HFFc6 (cell line): Measurements from ENCODE around the gene NPIPB6. TPM values are rescaled to one million over a fixed set of nuclear protein-coding genes. Genes with fewer than 3 reads are reported as not detected.

Source experiments
- DNase-seq: peaks from one replicate; pipeline ENCODE4 v3.0.0-alpha.2; 2018
- H3K27ac Mint-ChIP-seq: 2 replicates; pipeline ENCODE4 v1.8.0; 2020; ENCODE audit warnings: mild to moderate bottlenecking, mixed read lengths
- H3K27me3 Mint-ChIP-seq: 2 replicates; pipeline ENCODE4 v1.8.0; 2021; ENCODE audit warnings: mild to moderate bottlenecking, moderate library complexity, mixed read lengths; ENCODE audit not compliant: insufficient read depth
- H3K36me3 Mint-ChIP-seq: 2 replicates; pipeline ENCODE4 v1.8.0; 2021; ENCODE audit warnings: low read depth, mixed read lengths
- H3K4me1 Mint-ChIP-seq: 2 replicates; pipeline ENCODE4 v1.8.0; 2020; ENCODE audit warnings: low read depth, mixed read lengths
- H3K4me3 Mint-ChIP-seq: 2 replicates; pipeline ENCODE4 v1.8.0; 2020; ENCODE audit warnings: mild to moderate bottlenecking, moderate library complexity, mixed read lengths
- H3K9me3 Mint-ChIP-seq: 2 replicates; pipeline ENCODE4 v1.8.0; 2020; ENCODE audit warnings: mild to moderate bottlenecking, mixed read lengths
- total RNA-seq, 6 experiments: library from RNA; stranded (reverse); fragmentation: NEBNext Ultra II Directional; extraction: Animal tissue kit (Norgen Biotek cat#: 25700); gene quantifications; 2 replicates in 1 of 6; 3 replicates in 5 of 6; pipeline ENCODE4 v1.2.3, GENCODE V29; 2021
- TF ChIP-seq, protein P1 (sequence below): fragments of 200-600 bp; sonication (generic); IDR thresholded peaks from 2 replicates; pipeline ENCODE4 v1.5.0; 2021; ENCODE audit warnings: antibody characterized with exemption, mild to moderate bottlenecking

NPIPB6 gene
- total RNA-seq, 6 experiments from 2014 or later, result 0.20 to 1.0 (median 0.27) TPM; not detected in 1

DNA sequence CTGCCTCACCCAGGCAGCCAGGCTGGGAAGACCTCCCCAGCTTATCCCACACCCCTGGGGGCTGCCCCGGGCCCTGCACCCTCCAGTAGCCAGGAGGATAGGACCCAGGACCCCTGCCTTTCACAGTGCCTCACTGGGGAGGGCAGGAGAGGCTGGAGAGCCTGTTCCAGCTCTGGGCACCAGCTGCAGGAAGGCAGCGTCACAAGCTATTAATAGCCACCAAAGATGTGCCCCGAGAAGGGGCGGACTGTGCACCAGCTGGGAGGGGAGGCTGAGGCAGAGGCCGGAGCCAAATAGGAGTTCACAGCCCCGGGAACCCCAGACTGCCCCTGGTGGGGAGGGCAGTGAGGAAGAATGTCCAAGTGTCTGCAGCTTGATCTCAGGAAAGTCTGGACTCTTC, 62.2 kb downstream of the NPIPB6 start:
- TF ChIP-seq, protein P1, sequence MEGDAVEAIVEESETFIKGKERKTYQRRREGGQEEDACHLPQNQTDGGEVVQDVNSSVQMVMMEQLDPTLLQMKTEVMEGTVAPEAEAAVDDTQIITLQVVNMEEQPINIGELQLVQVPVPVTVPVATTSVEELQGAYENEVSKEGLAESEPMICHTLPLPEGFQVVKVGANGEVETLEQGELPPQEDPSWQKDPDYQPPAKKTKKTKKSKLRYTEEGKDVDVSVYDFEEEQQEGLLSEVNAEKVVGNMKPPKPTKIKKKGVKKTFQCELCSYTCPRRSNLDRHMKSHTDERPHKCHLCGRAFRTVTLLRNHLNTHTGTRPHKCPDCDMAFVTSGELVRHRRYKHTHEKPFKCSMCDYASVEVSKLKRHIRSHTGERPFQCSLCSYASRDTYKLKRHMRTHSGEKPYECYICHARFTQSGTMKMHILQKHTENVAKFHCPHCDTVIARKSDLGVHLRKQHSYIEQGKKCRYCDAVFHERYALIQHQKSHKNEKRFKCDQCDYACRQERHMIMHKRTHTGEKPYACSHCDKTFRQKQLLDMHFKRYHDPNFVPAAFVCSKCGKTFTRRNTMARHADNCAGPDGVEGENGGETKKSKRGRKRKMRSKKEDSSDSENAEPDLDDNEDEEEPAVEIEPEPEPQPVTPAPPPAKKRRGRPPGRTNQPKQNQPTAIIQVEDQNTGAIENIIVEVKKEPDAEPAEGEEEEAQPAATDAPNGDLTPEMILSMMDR, result no peak
- H3K27ac Mint-ChIP-seq, result no peak overlapping the region
- no peaks in the 10 kb centered on the region for H3K9me3 Mint-ChIP-seq
- DNase-seq, result no peak
- H3K4me3 Mint-ChIP-seq, result no peak overlapping the region
- peaks cover 19% of the 10 kb centered on the region for H3K27me3 Mint-ChIP-seq
- no peaks in the 10 kb centered on the region for H3K4me1 Mint-ChIP-seq
- no peaks in the 10 kb centered on the region for H3K36me3 Mint-ChIP-seq

DNA sequence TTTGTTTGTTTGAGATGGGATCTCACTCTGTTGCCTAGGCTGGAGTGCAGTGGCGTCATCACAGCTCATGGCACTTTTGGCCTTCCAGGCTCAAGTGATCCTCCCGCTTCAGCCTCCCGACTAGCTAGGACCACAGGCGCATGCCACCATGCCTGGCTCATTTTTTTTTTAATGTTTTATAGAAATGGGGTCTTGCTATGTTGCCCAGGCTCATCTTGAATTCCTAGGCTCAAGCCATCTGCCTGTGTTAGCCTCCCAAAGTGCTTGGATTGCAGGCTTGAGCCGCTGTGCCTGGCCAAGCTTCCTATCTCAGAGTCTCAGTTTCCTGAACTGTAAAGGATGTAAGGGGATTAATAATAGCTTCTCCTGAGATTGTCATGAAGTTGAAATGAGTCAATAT, 63.0 kb downstream of the NPIPB6 start:
- Mint-ChIP-seq H3K4me3 (no peak overlapping the region), H3K27ac (no peak overlapping the region), H3K4me1 (no peaks in the 10 kb centered on the region), H3K9me3 (no peaks in the 10 kb centered on the region), H3K36me3 (no peaks in the 10 kb centered on the region), H3K27me3 (peaks cover 18% of the 10 kb centered on the region)
- no peak for DNase-seq
- TF ChIP-seq, protein P1, result no peak

DNA sequence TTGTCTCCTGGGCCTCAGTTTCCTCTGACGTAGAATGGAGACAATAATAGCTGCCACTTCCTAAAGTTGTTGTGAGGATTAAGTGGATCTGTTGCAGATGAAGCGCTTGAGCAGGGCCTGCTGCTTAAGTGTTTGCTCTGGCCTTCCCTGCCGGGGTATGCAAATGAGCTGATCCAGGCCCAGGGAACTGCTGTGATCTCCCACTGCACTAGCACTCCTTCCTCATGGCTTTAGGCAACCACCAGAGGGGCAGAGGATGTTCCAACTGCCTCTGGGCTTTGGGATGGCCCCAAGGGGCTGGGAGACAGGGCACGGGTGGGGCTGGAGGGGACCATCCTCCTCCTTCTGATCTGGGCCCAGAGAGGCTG, 64.8 kb downstream of the NPIPB6 start:
- DNase-seq, result no peak
- H3K9me3 Mint-ChIP-seq, result no peaks in the 10 kb centered on the region

DNA sequence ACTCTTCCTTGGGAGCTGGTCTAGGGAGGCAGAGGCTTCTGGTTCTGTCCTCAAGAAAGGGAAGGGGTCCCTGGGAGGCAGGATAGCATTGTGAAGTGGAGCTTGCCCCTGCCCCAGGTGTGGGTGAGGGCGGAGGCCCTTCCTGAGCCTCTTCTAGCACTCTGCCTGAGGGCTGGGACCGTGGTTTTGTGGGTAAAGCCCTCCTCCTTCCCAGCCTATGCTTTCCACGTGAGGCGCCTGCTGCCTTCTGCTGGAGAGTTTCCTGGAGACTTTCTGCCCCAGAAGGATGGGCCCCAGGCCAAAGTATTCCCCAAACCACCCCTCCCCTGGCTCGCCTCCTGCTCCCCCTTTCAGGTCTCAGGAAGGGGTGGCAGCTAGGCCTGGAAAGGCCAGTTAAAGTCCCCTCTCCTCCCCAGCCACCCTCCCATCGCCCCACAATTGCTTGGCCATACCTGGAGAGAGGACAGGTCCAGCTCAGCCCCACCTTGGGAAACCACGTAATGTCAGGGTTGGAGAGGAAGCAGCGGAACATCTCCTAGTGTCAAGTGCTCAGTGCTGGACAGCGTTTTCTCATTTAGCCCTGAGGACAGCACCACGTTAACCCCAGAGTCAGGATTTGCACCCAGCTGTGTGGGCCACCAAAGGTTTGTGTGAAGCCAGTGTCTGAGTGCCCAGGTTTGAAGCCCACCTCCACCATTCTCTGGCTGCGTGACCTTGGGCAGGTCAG, 65.4 kb downstream of the NPIPB6 start:
- Mint-ChIP-seq H3K36me3 (no peaks in the 10 kb centered on the region), H3K4me1 (no peaks in the 10 kb centered on the region), H3K27ac (no peak overlapping the region), H3K4me3 (no peak overlapping the region), H3K9me3 (no peaks in the 10 kb centered on the region), H3K27me3 (peaks cover 32% of the 10 kb centered on the region)
- TF ChIP-seq, protein P1, result no peak
- DNase-seq, result no peak

More for the DNA sequence above, 64.8 kb downstream of the NPIPB6 start:
- Mint-ChIP-seq H3K27ac (no peak overlapping the region), H3K27me3 (peaks cover 31% of the 10 kb centered on the region), H3K36me3 (no peaks in the 10 kb centered on the region), H3K4me3 (no peak overlapping the region), H3K4me1 (no peaks in the 10 kb centered on the region)
- TF ChIP-seq, protein P1, result no peak

DNA sequence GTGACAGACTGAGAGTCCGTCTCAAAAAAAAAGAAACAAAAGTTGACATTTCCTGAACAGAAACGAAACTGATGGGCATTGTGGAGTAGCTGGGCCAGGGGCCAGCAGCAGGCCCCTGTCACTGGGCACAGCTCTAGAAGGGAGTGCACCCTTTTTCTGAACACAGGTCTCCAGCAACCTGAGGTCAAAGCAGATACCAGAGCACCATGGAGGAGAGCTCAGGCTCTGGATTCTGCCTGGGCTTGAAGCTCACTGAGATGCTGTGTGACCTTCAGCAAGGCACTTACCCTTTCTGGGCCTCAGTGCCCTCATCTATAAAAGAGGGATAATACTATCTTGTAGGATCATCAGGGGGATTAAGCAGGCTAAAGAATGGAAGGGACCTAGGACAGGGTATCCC, 66.0 kb downstream of the NPIPB6 start:
- no peaks in the 10 kb centered on the region for H3K36me3 Mint-ChIP-seq
- H3K9me3 Mint-ChIP-seq, result no peaks in the 10 kb centered on the region
- no peak overlapping the region for H3K27ac Mint-ChIP-seq
- peaks cover 31% of the 10 kb centered on the region for H3K27me3 Mint-ChIP-seq
- no peak for DNase-seq
- no peak overlapping the region for H3K4me3 Mint-ChIP-seq
- TF ChIP-seq, protein P1, result no peak
- no peaks in the 10 kb centered on the region for H3K4me1 Mint-ChIP-seq
